HG03159 (cell line): ENCODE results near the gene MED13L.
"Not testable (repeated sequence)": the region's sequence is repeated elsewhere in the genome, so short reads cannot be mapped to it uniquely, and the experiment has no call there.

Experiments
- ATAC-seq: cut with Tn5 transposase; IDR thresholded peaks from one replicate; pipeline ENCODE4 v1.9.1; 2021; ENCODE audit warnings: mild to moderate bottlenecking, moderate library complexity; ENCODE audit not compliant: unreplicated experiment

The MED13L gene

GRCh38 chr12:116136340-116136739 is 141.2 kb downstream of the MED13L start:
- no peak for ATAC-seq

- no peak for ATAC-seq
These were observed 142.1 kb downstream of the MED13L start for GRCh38 chr12:116135209-116135930.

GRCh38 chr12:116133636-116134214 is 143.8 kb downstream of the MED13L start:
- no peak for ATAC-seq

- no peak for ATAC-seq
These were observed 144.3 kb downstream of the MED13L start for GRCh38 chr12:116133149-116133548.

GRCh38 chr12:116131987-116132386 is 145.5 kb downstream of the MED13L start:
- not testable (repeated sequence) for ATAC-seq

- no peak for ATAC-seq
These were observed 146.3 kb downstream of the MED13L start for GRCh38 chr12:116131176-116131575.

- no peak for ATAC-seq
These were observed 147.1 kb downstream of the MED13L start for GRCh38 chr12:116130431-116130830.

- no peak for ATAC-seq
These were observed 148.7 kb downstream of the MED13L start for GRCh38 chr12:116128779-116129178.

- no peak for ATAC-seq
These were observed 149.6 kb downstream of the MED13L start for GRCh38 chr12:116127859-116128258.

- no peak for ATAC-seq
These were observed 150.9 kb downstream of the MED13L start for GRCh38 chr12:116126610-116127009.

- ATAC-seq, result no peak
These were observed 151.4 kb downstream of the MED13L start for GRCh38 chr12:116125956-116126566.

- ATAC-seq, result no peak
These were observed 152.4 kb downstream of the MED13L start for GRCh38 chr12:116125084-116125483.

- peak; percentile 64 for ATAC-seq
These were observed 153.8 kb downstream of the MED13L start for GRCh38 chr12:116123451-116124258.

GRCh38 chr12:116122628-116123027 is 154.9 kb downstream of the MED13L start:
- ATAC-seq, result no peak

- no peak for ATAC-seq
These were observed 156.0 kb downstream of the MED13L start for GRCh38 chr12:116121453-116121871.

GRCh38 chr12:116116650-116117424 is 160.7 kb downstream of the MED13L start:
- ATAC-seq, result no peak

- no peak for ATAC-seq
These were observed 163.9 kb downstream of the MED13L start for GRCh38 chr12:116113398-116114130.

GRCh38 chr12:116106870-116107269 is 170.6 kb downstream of the MED13L start:
- ATAC-seq, result no peak

- no peak for ATAC-seq
These were observed 173.2 kb downstream of the MED13L start for GRCh38 chr12:116104167-116104767.
